Fibroblast of skin of abdomen (primary cell): ENCODE results near the gene HHAT.

ENCODE experiments used
- DNase-seq: peaks from one replicate; pipeline ENCODE4 v3.0.0-alpha.2; 2013

HHAT gene

GRCh38 chr1:210499956-210500355 is 171.3 kb downstream of the HHAT start:
- DNase-seq: no peak

DNA sequence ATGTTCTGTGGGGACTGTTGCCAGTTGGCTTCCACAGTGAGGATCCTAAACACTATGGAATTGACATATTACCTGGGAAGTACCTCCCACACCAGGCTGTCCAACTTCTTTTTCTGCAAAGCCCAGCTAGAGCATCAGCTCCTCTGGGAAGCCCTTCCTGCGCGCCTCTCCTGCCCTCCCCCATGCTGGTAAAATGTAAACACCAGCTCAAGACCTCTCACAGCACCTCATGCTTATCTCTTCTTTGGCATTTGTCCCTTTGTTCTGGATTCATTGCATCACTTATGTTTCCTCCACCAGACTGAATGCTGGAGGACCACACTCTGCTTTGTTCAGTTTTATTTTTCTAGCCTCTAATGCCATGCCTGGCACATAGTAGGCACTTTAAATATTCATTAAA is 172.1 kb downstream of the HHAT start:
- no peak for DNase-seq

- DNase-seq: no peak
These were observed 175.6 kb downstream of the HHAT start for GRCh38 chr1:210504286-210504685.

- DNase-seq: no peak
These were observed 177.1 kb downstream of the HHAT start for GRCh38 chr1:210505601-210506496.

GRCh38 chr1:210506689-210507088 is 178.0 kb downstream of the HHAT start:
- no peak for DNase-seq

- DNase-seq: no peak
These were observed 187.5 kb downstream of the HHAT start for GRCh38 chr1:210516092-210516656.

- no peak for DNase-seq
These were observed 188.2 kb downstream of the HHAT start for GRCh38 chr1:210516697-210517459.

DNA sequence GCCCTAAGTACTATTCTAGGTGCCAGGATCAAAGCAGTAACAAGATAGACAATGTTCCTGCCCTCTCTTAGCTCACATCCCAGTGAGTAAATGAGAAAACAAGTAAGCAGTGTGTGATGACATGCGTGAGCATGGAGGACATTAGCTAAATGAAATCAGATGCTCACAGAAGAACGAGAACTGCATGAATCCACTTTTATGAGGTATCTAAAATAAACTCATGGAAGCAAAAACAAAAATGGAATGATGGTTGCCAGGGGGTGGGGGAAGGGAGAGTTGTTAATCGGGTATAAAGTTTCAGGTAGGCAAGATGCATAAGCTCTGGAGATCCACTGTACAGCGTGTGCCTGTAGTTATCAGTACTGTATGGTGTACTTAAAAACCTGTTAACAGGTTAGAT is 195.1 kb downstream of the HHAT start:
- no peak for DNase-seq

GRCh38 chr1:210525716-210526454 is 197.2 kb downstream of the HHAT start:
- peak; percentile 87 for DNase-seq

GRCh38 chr1:210527091-210527490 is 198.4 kb downstream of the HHAT start:
- peak; percentile 71 for DNase-seq

DNA sequence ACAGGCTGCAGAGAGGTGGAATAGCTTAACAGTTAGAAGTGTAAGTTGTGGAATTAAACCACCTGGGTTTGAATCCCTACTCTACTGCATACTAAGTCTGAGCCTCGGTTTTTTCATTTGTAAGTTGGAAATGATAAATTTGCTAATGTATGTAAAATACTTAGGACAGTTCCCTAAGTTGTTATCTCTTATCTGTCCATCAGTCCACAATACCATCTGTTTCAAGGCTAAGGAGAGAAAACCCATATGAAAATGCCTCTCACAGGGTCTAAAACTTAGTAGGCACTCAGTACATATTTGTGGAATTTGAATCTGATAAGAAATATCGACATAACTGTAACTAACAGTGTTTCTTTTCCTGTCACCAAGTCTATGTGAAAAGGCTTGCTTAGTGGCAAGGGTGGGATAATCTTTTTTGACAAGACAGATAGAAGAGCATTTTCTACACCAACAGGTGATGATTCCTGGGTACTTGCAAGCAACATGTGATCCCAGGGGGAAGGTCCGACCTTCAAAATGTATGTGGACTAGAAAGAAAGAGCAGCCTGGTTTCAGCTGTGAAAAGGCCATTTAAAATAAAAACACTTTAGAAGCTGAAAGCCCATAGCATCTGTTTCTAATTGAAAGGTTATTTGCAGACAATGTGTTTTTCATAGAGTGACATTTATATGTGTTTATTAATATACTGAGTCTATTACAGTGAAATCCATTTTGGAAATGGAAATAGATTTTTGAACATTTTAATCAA is 202.9 kb downstream of the HHAT start:
- DNase-seq: no peak

DNA sequence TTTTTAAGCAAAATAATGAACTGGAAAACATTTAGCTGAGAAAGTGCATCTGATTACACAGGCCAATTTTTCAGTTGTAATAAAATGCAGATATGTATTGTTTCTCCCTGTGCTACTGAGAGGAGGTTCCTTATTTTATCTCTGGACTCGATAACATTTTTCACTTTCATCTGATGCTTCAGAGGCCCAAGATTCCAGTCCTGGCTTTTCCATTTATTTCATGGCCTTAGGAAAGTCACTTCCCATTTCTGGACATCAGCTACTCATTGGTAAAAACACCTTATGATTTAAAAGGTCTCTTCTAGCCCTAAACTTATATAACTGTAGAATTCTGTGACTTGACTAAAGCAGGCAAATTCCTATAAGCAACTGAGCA is 203.5 kb downstream of the HHAT start:
- DNase-seq: no peak

DNA sequence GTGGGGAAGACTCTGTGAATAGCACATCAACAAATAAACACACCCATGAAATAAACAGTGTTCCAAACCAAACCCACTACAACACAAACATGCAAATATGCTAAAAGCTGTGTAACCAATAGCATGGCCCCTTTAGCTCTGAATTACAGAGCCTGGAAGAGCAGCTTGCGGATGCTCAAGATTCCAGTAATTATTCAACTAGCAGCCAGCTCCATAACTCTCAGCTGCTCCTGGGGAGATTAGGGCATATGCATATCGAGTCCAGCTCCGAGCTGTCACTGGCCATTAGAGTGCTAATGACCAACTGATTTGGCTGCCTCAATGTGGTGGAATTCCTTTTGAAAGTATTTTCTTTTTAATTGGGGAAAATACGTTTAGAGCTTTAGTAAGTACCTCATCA is 207.1 kb downstream of the HHAT start:
- no peak for DNase-seq

DNA sequence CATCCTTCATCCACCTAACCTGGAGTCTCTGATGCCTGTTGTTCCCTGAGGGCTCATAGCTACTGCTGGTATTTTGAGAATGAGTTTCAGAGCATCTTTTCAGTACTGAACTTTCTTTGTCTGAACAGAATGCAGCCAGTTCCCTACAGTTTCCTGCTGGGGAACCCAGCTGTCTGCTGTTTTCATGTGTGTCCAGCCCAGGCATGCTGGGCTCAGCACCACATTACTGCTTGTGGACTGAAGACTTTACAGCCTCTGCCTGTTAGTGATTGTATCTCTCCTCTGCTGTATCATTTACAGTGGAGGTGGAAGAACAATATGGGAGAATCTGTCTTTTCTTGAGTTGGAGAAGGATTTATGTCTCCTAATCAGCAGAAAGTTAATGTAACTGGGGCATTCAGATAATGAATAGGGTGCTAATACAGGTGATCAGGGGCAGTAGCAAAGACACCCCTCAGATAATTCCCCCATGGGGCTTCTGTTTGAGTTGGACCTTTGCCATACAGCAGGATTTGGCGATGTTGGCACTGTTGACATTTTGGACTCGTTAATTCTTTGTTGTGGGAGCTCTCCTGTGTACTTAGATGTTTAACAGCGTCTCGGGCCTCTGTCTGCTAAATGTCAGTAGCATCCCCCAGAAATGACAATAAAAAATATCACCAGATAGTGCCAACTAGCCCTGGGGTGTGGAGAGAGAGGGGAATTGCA is 207.7 kb downstream of the HHAT start:
- DNase-seq: no peak

- DNase-seq: no peak
These were observed 211.6 kb downstream of the HHAT start for GRCh38 chr1:210540288-210540687.

GRCh38 chr1:210541680-210542358 is 213.1 kb downstream of the HHAT start:
- DNase-seq: peak; percentile 34

- no peak for DNase-seq
These were observed 223.2 kb downstream of the HHAT start for GRCh38 chr1:210551899-210552298.

DNA sequence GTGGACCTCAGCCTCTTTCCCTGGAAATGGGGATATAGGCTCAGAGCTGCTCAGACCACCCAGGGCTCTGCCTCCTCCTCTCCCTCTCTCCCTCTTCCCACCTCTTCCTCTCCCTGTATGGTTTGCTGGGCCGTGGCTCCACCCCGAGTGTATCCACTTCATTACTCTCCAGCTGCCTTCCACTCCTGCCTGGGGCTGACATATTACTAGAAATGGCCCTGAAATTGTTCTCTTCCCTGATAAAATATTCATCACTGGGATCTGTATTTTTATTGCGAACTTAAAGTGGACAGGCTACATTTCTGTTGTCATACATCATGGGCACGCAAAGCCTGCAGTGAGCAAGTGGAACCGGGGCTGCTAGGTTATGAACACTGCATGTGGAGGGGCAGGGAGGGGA is 225.0 kb downstream of the HHAT start:
- no peak for DNase-seq

- DNase-seq: no peak
These were observed 225.7 kb downstream of the HHAT start for GRCh38 chr1:210554382-210554781.

DNA sequence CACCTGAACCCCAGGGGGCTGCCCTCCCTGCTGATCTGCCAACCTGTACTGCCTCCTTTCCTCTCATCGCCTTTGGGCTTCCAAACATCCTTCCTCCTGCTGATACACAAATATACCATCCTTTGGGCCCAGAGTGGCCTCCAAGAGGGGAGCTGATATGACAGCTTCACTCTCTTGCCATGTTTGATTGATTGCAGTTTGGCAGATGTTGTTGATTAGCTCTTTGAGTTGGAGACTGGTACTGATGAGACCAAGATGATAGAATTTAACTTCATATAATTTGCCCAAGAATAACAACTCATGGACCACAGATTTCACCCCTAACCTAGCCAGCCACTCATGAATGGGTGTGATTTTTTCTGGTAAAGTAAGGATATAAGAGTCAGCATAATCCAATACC is 227.8 kb downstream of the HHAT start:
- no peak for DNase-seq
